Motor neuron (in vitro differentiated cells): ENCODE data around the gene REX1BD. TPM values are rescaled to one million over a fixed set of nuclear protein-coding genes. Genes with fewer than 3 reads are reported as not detected.

Experiments used
- ATAC-seq, 8 experiments: fragments of 200-7000 bp; cut with Tn5 transposase; replicated peaks in 6 of 8; 2 replicates each; pipeline ENCODE4 v1.8.0; 2021; ENCODE audit warnings: mild to moderate bottlenecking in 8 of 8, moderate library complexity in 8 of 8
- H3K27ac ChIP-seq, 2 donors: fragments of 250-450 bp; sonication (Bioruptor Pico); 2 replicates each; pipeline ENCODE4 v1.9.0; 2021; ENCODE audit warnings: antibody characterized with exemption in 2 of 2, mild to moderate bottlenecking in 2 of 2, moderate library complexity in 1 of 2
- H3K4me1 ChIP-seq, 2 donors: fragments of 250-450 bp; sonication (Bioruptor Pico); replicated peaks in 1 of 2; 2 replicates each; pipeline ENCODE4 v1.6.1; 2021; ENCODE audit warnings: antibody characterized with exemption in 2 of 2, mild to moderate bottlenecking in 2 of 2, moderate library complexity in 1 of 2
- H3K4me3 ChIP-seq, 5 donors: fragments of 250-450 bp; sonication (Bioruptor Pico); 2 replicates each; pipeline ENCODE4 v1.9.0; 2021; ENCODE audit warnings: antibody characterized with exemption in 5 of 5, mild to moderate bottlenecking in 5 of 5, moderate library complexity in 4 of 5
- WGBS, 10 experiments: fragments of 450-650 bp; shearing (Covaris generic); methylation state at CpG; one replicate each; pipeline ENCODE4 v1.0.0; 2022; 5-methylcytosine and 5-hydroxymethylcytosine counted together
- in situ Hi-C, 9 experiments: fragments of 400-800 bp; cut with MboI; loops; one replicate each; pipeline ENCODE4 v1.15.0; 2021; ENCODE audit warnings: low sequenced_read_pairs in 9 of 9, low pct_unique_long_range_greater_than_20kb in 2 of 9; ENCODE audit not compliant: unreplicated experiment in 9 of 9
- total RNA-seq, 8 experiments: library from RNA; unstranded; fragments of 300-600 nt; gene quantifications; 2 replicates each; pipeline versions ENCODE4 v1.2.3 to v1.2.4, GENCODE V29; 2022

The REX1BD gene
- total RNA-seq, 8 experiments from 2014 or later: 39.5 to 76.6 (median 53.9) TPM

DNA sequence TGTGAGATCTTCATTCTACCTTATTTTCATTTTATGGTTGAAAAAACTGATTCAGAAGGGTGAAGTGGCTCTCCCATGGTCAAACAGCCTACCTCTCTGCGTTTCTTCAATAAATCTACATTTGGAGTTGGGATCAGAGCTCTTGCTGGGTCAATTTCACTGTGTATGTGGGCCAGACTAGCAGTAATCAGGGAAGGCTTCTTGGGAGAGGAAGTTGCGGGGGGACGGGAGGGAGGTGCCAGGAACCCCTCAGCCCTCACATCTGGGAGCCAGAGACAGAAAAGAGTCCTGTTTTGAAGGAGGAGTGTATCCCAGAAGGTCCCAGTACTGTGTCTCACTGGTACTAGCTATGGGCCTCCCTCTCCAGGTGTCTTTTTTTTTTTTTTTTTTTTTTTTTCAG lies 30.0 kb upstream of the REX1BD start:
- H3K27ac ChIP-seq: peak overlapping the region in 1 of 2 donors; percentile 75
- no peak for ATAC-seq
- 0 to 100% (median 53%) methylated on average over 1 to 3 of the region's 3 CpGs; no CpG with 5 or more reads in 4 of the 10 experiments for WGBS, 10 experiments
- peak overlapping the region; percentile 53 to 84 (median 69) for H3K4me3 ChIP-seq
- peaks cover 0 to 5% of the 10 kb centered on the region in 2 donors for H3K4me1 ChIP-seq
- in situ Hi-C loops: no loop called here

DNA sequence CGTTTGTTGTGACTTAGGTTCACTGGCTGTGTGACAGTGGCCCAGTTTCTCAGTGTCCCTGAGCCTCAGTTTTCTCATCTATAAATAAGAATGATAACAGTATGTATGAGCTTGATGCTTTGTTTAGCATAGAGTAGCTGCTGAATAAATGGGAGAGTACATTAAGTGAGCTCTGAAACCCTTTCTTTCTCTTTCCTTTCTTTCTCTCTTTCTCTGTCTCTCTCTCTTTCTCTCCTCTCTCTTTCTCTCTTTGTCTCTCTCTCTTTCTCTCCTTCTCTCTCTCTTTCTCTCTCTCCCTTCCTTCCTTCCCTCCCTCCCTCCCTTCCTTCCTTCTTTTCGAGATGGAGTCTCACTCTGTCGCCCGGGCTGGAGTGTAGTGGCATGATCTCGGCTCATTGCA lies 28.9 kb upstream of the REX1BD start:
- WGBS, 10 experiments: 0 to 86% (median 65%) methylated on average over 1 to 5 of the region's 5 CpGs; no CpG with 5 or more reads in 4 of the 10 experiments
- no peak for ATAC-seq
- in situ Hi-C loops: no loop called here

DNA sequence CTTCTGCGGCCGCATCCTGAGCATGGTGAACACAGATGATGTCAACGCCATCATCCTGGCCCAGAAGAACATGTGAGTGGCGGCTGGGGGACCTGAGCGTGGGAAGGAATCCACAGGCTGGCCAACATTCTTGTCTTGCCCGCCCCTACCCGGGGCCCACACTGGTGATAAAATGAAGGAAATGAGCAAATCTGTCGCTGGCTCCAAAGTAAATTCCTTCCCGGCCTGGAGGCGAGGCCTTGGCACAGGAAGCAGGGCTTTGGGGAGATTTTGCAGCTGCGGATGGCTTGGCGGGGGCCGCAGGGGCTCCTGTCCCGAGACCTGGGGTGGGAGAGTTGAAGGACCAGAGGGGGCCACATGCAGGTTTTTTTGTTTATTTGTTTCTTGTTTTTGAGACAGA lies 26.5 kb upstream of the REX1BD start:
- in situ Hi-C loops: no loop called here
- 58 to 96% (median 93%) methylated on average over 3 to 12 of the region's 14 CpGs; no CpG with 5 or more reads in 7 of the 10 experiments for WGBS, 10 experiments
- Histone ChIP-seq H3K27ac (no peak overlapping the region), H3K4me3 (no peak overlapping the region), H3K4me1 (peaks cover 0 to 5% of the 10 kb centered on the region in 2 donors)
- no peak for ATAC-seq

More for the DNA sequence above, 28.9 kb upstream of the REX1BD start:
- Histone ChIP-seq H3K4me3 (no peak overlapping the region), H3K27ac (no peak overlapping the region), H3K4me1 (peaks cover 0 to 5% of the 10 kb centered on the region in 2 donors)

DNA sequence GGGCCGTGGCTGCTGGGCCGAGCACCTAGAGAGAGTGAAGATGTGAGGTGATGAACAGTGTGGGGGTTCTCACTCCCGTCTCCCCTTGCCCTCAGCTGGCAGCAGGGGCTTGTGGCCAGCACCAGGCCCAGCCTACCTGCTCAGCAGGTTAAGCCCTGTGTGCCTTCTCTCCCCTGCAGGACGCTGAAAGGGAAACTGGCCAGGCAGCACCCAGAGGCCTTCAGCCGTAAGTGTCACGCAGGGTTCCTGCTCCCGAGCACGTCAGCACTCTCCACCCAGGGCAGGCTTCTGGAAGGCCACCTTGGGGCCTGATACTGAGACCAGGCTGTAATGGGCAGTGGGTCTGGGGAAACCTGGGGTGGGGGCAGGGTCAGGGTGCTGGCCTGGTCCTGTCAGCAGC lies 21.6 kb upstream of the REX1BD start:
- H3K27ac ChIP-seq: no peak overlapping the region
- in situ Hi-C loops: no loop called here
- no peak for ATAC-seq
- peaks cover 0 to 2% of the 10 kb centered on the region in 2 donors for H3K4me1 ChIP-seq
- 90 to 100% (median 97%) methylated on average over 1 to 3 of the region's 8 CpGs; no CpG with 5 or more reads in 6 of the 10 experiments for WGBS, 10 experiments
- no peak overlapping the region for H3K4me3 ChIP-seq

DNA sequence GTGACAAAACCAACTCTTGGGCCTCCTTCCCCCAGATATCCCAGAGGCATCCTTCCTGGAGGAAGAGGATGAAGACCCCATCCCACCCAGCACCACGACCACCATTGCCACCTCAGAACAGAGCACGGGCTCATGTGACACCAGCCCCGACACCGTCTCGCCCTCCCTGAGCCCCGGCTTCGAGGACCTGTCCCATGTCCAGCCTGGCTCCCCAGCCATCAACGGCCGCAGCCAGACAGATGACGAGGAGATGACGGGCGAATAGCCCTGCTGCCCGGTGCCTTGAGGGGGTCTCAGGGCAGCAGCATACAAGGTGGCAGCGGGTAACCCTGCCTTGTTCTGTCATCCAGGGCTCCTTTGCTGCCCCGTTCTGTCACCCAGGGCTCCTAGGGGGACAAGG lies 20.2 kb upstream of the REX1BD start:
- no peak overlapping the region for H3K27ac ChIP-seq
- in situ Hi-C loops: no loop called here
- H3K4me1 ChIP-seq: peaks cover 8 to 10% of the 10 kb centered on the region in 2 donors
- no peak overlapping the region for H3K4me3 ChIP-seq
- ATAC-seq: no peak
- 88 to 100% (median 100%) methylated on average over 2 to 6 of the region's 15 CpGs; no CpG with 5 or more reads in 7 of the 10 experiments for WGBS, 10 experiments

DNA sequence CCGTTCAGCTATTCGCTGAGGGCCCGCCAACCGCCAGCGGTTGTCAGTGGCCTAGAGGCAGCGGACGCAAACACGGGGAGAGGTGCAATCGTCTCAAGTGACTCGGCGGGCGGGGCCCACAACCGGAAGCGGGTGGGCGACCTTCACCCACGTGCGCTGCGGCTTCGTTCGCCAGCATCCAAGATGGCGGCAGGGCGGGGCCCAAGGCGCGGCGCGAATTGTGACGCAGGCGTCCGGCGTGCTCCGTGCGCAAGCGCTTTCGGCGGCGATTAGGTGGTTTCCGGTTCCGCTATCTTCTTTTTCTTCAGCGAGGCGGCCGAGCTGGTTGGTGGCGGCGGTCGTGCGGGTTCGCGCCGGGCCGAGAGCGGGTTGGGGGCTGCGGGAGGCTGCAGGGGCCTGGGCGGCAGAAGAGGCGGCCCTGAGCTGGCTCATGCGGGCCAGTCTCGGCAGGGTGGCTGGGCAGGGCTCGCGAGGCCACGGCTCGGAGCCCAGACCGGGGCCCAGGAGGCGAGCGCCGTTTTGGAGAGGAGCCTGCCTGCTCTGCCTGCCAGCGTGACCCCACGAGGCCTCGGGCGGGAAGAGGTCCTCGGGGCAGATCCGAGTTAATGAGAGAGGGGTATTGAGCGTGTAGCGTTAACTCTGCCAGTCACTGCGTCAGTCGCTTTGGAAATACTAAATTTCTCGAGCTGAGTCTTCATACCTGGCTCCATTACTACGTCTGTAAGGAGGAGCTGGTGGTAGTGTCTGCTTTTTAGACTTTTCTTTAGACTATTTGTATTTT lies 16.8 kb upstream of the REX1BD start, which contains the start of gene UBA52:
UBA52 (plus strand) TSS at position 294 of the 781 bp plus-strand sequence. CDS start 1,444 bp downstream, outside the sequence.
- Histone ChIP-seq H3K27ac (peak within 1 kb of the TSS; percentile 75 to 90), H3K4me3 (peak within 1 kb of the TSS; percentile 51 to 95 (median 77))
- in situ Hi-C loops: no loop called here

DNA sequence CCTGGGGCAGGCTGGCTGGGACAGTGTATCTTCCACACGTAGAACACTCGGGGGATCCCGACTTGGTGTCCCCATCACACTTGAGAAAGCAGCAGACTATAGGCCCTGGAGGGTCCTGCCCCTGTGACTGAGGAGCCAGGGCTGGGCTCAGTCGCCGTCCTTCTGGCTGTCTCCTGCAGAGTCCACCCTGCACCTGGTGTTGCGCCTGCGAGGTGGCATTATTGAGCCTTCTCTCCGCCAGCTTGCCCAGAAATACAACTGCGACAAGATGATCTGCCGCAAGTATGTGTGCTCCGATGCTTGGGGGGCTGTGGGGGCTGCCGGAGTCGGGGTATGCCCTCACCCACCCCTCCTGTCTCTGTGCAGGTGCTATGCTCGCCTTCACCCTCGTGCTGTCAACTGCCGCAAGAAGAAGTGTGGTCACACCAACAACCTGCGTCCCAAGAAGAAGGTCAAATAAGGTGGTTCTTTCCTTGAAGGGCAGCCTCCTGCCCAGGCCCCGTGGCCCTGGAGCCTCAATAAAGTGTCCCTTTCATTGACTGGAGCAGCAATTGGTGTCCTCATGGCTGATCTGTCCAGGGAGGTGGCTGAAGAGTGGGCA lies 13.8 kb upstream of the REX1BD start:
- H3K4me3 ChIP-seq: no peak overlapping the region
- no peak overlapping the region for H3K27ac ChIP-seq
- 84 to 100% (median 94%) methylated on average over 1 to 8 of the region's 18 CpGs; no CpG with 5 or more reads in 6 of the 10 experiments for WGBS, 10 experiments
- H3K4me1 ChIP-seq: peaks cover 8 to 10% of the 10 kb centered on the region in 2 donors
- in situ Hi-C loops: loop anchor here in 5 of 9 experiments (25.0 kb wide), 3 partner anchors 263 to 413 kb away; partner anchors contain the start of gene UPF1 (in 3 of the 5)
- no peak for ATAC-seq

More for the DNA sequence above, 16.8 kb upstream of the REX1BD start, which contains the start of gene UBA52:
- peak; percentile 93 to 98 (median 96) for ATAC-seq
- peaks cover 8 to 10% of the 10 kb centered on the region in 2 donors for H3K4me1 ChIP-seq
- 0 to 7% (median 0%) methylated on average over 1 to 13 of the region's 75 CpGs; no CpG with 5 or more reads in 4 of the 10 experiments for WGBS, 10 experiments

DNA sequence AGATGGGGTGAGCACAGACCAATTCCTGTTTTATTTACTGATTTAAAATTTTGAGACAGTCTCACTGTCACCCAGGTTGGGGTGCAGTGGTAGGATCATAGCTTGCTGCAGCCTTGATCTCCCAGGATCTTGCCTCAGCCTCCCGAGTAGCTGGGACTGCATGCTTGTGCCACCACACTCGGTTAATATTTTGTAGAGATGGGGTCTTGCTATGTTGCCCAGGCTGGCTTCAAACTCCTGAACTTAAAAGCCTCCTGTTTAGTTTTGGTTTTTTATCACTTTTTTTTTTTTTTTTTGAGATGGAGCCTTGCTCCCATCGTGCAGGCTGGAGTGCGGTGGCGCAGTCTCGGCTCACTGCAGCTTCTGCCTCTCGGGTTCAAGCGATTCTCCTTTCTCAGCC lies 12.2 kb upstream of the REX1BD start:
- H3K4me1 ChIP-seq: peaks cover 8% of the 10 kb centered on the region in 2 donors
- ATAC-seq: no peak
- H3K27ac ChIP-seq: no peak overlapping the region
- no peak overlapping the region for H3K4me3 ChIP-seq
- in situ Hi-C loops: loop anchor here in 5 of 9 experiments (25.0 kb wide), 3 partner anchors 261 to 411 kb away; partner anchors contain the start of gene UPF1 (in 3 of the 5)
- WGBS, 10 experiments: 77 to 96% (median 93%) methylated on average over 3 to 7 of the region's 8 CpGs; no CpG with 5 or more reads in 5 of the 10 experiments

DNA sequence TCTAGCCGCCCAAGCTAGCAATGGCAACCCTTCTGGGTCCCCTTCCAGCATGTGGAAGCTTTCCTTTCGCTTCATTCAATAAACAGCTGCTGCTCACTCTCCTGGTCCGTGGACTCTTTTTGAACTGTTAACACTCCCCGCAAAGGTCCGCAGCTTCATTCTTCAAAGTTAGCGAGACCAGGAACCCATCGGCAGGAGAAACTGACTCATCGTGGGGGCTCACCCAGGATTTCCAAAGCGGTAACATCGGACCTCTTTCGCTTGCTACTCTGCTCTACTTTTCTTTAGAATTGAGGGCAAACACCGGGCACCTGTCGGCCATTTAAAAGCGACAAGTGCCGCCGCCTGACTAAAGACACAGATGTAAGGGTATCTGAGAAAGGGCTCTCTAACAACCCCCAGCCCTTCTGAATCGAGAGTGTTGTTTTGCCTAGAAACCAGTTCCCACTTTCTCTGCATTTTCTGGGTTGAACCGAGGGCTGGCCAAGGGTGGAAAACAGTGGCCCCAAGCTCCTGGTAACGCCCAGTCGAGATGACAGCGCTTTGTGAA lies 11.2 kb upstream of the REX1BD start:
- Histone ChIP-seq H3K4me1 (peaks cover 8% of the 10 kb centered on the region in 2 donors), H3K27ac (no peak overlapping the region), H3K4me3 (no peak overlapping the region)
- 60 to 100% (median 88%) methylated on average over 1 to 14 of the region's 21 CpGs for WGBS, 10 experiments
- peak in 2 of 8 experiments; percentile 14 to 20 for ATAC-seq
- in situ Hi-C loops: loop anchor here in 5 of 9 experiments (25.0 kb wide), 3 partner anchors 260 to 410 kb away; partner anchors contain the start of gene UPF1 (in 3 of the 5)

DNA sequence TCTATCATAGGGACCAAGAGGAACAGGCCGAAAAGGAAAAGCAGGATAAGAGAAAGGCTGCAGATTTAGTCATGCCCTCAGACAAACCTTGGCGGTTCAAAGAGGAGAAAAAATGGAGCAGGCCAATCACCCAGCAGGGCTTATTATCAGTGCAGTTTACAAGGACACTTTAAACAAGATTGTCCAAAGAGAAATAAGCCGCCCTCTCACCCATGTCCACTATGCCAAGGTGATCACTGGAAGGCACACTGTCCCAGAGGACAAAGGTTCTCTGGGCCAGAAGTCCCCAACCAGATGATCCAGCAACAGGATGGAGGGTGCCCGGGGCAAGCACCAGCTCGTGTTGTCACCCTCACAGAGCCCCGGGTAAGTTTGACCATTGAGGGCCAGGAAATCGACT lies 8.3 kb upstream of the REX1BD start:
- 38 to 100% (median 61%) methylated on average over 1 to 7 of the region's 7 CpGs; no CpG with 5 or more reads in 1 of the 10 experiments for WGBS, 10 experiments
- Histone ChIP-seq H3K27ac (no peak overlapping the region), H3K4me1 (no peaks in the 10 kb centered on the region), H3K4me3 (no peak overlapping the region)
- in situ Hi-C loops: loop anchor here in 5 of 9 experiments (25.0 kb wide), 3 partner anchors 257 to 407 kb away; partner anchors contain the start of gene UPF1 (in 3 of the 5)
- peak in 1 of 8 experiments; percentile 9 for ATAC-seq

- H3K4me1 ChIP-seq: peaks cover 0 to 3% of the 10 kb centered on the region in 2 donors
- no peak overlapping the region for H3K4me3 ChIP-seq
- no peak for ATAC-seq
- H3K27ac ChIP-seq: no peak overlapping the region
- in situ Hi-C loops: loop anchor here in 5 of 9 experiments (25.0 kb wide), 3 partner anchors 251 to 401 kb away; partner anchors contain the start of gene UPF1 (in 3 of the 5)
- 30 to 100% (median 80%) methylated on average over 1 to 2 of the region's 2 CpGs; no CpG with 5 or more reads in 5 of the 10 experiments for WGBS, 10 experiments
Observed at GRCh38 chr19:18586306-18586705, 2.3 kb upstream of the REX1BD start.

- no peak for ATAC-seq
- no peak overlapping the region for H3K27ac ChIP-seq
- no peak overlapping the region for H3K4me3 ChIP-seq
- WGBS, 10 experiments: 80 to 100% (median 94%) methylated on average over 2 to 9 of the region's 12 CpGs; no CpG with 5 or more reads in 1 of the 10 experiments
- in situ Hi-C loops: loop anchor here in 5 of 9 experiments (25.0 kb wide), 3 partner anchors 250 to 400 kb away; partner anchors contain the start of gene UPF1 (in 3 of the 5)
- peaks cover 0 to 3% of the 10 kb centered on the region in 2 donors for H3K4me1 ChIP-seq
Observed at GRCh38 chr19:18587561-18587960, 1.0 kb upstream of the REX1BD start.
